Stimulated activated CD8-positive, alpha-beta memory T cell treated with anti-CD3 and anti-CD28 coated beads, Interleukin-2, amount 100 ng/mL, for 1 hour (primary cell): Measurements from ENCODE around the gene GNA15.
A peak's percentile ranks its signal among the peaks of the same experiment; 100 is the strongest.

Experiments used
- DNase-seq, 2 donors: peaks; one replicate each; pipeline ENCODE4 v3.0.0-alpha.2; 2020; ENCODE audit warnings: low read depth in 2 of 2

Gene GNA15

DNA sequence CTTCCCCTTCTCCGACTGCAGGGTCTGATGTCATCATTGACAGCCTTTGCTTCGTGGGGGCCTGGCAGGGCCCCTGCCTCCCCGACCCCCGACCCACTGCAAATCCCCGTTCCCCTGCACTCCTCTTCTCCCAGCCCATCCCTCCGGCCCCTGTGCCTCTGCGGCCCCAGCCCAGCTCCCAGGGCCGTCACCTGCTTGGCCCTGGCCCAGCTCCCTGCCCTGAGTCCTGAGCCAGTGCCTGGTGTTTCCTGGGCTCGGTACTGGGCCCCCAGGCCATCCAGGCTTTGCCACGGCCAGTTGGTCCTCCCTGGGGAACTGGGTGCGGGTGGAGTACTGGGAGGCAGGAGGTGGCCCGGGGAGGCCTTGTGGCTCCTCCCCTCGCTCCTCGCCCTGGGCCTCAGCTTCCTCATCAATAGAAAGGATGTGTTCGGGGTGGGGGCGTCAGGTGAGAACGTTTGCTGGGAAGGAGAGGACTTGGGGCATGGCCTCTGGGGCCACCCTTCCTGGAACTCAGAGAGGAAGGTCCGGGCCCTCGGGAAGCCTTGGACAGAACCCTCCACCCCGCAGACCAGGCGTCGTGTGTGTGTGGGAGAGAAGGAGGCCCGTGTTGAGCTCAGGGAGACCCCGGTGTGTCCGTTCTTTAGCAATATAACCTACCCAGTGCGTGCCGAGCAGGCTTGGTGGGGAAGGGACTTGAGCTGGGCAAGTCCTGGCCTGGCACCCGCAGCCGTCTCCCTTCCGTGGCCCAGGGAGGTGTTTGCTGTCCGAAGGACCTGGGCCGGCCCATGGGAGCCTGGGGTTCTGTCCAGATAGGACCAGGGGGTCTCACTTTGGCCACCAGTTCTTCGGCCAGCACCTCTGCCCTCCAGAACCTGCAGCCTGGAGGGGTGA is 72.7 kb downstream of the GNA15 start:
- no peak for DNase-seq

DNA sequence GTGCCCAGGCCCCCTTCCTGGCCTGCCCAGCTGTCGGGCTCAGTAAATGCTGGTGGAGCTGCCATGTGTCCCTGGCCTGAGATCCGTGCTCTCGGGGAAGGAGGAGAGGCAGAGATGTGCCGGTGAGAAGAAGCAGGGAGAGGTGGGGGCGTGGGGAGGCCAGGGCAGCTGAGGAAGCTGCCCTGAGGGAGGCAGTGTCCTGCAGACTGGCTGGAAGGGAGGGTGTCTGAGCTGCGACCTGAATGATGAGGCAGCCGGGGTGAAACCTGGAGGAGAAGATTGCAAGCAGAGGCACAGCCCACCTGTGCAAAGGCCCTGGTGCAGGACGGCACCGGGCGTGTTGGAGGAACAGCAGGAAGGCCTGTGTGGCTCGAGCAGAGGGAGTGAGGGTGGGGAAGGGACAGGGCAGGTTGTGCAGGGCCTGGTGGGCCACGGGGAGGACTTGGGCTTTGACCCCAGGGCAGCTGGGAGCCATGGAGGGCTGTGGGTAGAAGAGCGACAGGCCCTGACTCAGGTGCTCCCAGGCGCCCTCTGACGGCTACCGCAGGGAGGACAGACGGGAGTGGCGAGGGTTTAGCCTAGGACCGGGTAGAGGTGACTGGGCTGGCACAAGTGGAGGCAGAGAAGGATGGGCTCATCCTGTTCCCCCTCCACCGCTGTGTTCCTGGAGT is 74.6 kb downstream of the GNA15 start:
- DNase-seq = peak; percentile 27 to 51

DNA sequence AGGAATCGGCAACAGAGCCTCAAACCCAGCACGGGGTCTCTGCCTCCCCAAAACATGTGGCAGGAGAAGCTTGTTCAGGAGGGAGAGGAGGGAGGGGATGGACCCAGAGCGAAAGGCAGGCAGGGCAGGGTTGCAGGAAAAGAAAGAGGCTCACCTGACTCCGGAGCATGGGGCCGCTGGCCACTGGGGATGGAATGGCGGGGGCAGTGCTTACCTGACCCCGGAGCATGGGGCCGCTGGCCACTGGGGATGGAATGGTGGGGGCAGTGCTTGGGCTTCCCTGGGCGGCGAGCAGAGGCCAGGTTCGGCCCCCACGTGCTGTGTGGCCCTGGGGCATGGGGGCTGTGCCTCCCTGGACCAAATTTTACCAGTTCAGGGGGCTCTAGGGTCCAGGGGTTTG is 75.4 kb downstream of the GNA15 start:
- no peak for DNase-seq

DNA sequence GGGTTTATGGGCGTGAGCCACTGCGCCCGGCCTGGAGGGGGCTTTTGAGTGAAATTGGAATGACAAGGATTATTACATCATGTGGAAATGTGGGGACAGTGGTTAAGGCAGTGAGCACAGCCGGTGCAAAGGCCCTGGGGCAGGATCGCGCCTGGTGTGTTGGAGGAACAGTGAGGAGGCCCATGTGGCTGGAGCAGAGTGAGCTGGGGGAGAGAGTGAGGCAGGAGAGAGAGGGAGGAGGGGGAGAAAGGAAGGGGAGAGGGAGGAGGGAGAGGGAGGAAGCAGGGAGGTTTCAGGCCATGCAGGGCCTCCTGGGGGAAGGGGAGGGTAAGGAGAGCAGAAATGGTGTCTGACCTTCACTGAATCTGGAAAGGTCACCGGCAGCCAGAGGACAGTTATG is 77.3 kb downstream of the GNA15 start:
- DNase-seq = no peak
